ENCODE results near the gene MAPK8. TPM values are rescaled to one million over a fixed set of nuclear protein-coding genes. Genes with fewer than 3 reads are reported as not detected.

Gene MAPK8
- total and polyA plus RNA-seq, 7 donors: 17.4 to 74.5 (median 46.7) TPM

- Histone ChIP-seq H3K4me3 (no peak overlapping the region), H3K9me3 (no peaks in the 10 kb centered on the region), H3K36me3 (no peaks in the 10 kb centered on the region), H3K4me1 (no peaks in the 10 kb centered on the region), H3K27ac (no peak overlapping the region), H3K27me3 (no peaks in the 10 kb centered on the region)
- no peak for DNase-seq
- intact Hi-C loops (cut with DNase I): no loop called here
- 82 to 88% methylated on average over 4 of the region's 4 CpGs for WGBS, 2 donors
- no peak for TF ChIP-seq POLR2A (IDR thresholded peaks at IDR 0.05)
- no peak for TF ChIP-seq POLR2AphosphoS5 (IDR thresholded peaks at IDR 0.05)
- no peak for TF ChIP-seq EP300 (IDR thresholded peaks at IDR 0.05)
- TF ChIP-seq, protein P1, sequence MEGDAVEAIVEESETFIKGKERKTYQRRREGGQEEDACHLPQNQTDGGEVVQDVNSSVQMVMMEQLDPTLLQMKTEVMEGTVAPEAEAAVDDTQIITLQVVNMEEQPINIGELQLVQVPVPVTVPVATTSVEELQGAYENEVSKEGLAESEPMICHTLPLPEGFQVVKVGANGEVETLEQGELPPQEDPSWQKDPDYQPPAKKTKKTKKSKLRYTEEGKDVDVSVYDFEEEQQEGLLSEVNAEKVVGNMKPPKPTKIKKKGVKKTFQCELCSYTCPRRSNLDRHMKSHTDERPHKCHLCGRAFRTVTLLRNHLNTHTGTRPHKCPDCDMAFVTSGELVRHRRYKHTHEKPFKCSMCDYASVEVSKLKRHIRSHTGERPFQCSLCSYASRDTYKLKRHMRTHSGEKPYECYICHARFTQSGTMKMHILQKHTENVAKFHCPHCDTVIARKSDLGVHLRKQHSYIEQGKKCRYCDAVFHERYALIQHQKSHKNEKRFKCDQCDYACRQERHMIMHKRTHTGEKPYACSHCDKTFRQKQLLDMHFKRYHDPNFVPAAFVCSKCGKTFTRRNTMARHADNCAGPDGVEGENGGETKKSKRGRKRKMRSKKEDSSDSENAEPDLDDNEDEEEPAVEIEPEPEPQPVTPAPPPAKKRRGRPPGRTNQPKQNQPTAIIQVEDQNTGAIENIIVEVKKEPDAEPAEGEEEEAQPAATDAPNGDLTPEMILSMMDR (IDR thresholded peaks at IDR 0.05): no peak
These were observed 9.8 kb upstream of the MAPK8 start for GRCh38 chr10:48296576-48297098.

GRCh38 chr10:48299066-48299465 lies 7.4 kb upstream of the MAPK8 start:
- no peak overlapping the region for H3K27ac ChIP-seq
- DNase-seq: no peak
- no peak for TF ChIP-seq POLR2A (IDR thresholded peaks at IDR 0.05)
- no peak for TF ChIP-seq EP300 (IDR thresholded peaks at IDR 0.05)
- TF ChIP-seq, protein P1 (IDR thresholded peaks at IDR 0.05): no peak
- no peak for TF ChIP-seq POLR2AphosphoS5 (IDR thresholded peaks at IDR 0.05)
- no peak overlapping the region for H3K4me3 ChIP-seq
- WGBS, 2 donors: 77 to 85% methylated on average over 7 of the region's 7 CpGs
- H3K27me3 ChIP-seq: no peaks in the 10 kb centered on the region
- no peaks in the 10 kb centered on the region for H3K36me3 ChIP-seq
- H3K4me1 ChIP-seq: no peaks in the 10 kb centered on the region
- intact Hi-C loops (cut with DNase I): no loop called here
- no peaks in the 10 kb centered on the region for H3K9me3 ChIP-seq

GRCh38 chr10:48299692-48300091 lies 6.8 kb upstream of the MAPK8 start:
- no peaks in the 10 kb centered on the region for H3K9me3 ChIP-seq
- 0 to 88% methylated on average over 1 of the region's 1 CpG for WGBS, 2 donors
- no peak for DNase-seq
- H3K27me3 ChIP-seq: no peaks in the 10 kb centered on the region
- no peak for TF ChIP-seq POLR2AphosphoS5 (IDR thresholded peaks at IDR 0.05)
- no peak for TF ChIP-seq POLR2A (IDR thresholded peaks at IDR 0.05)
- no peak for TF ChIP-seq EP300 (IDR thresholded peaks at IDR 0.05)
- TF ChIP-seq, protein P1 (IDR thresholded peaks at IDR 0.05): no peak
- intact Hi-C loops (cut with DNase I): loop anchor here (10.0 kb wide), 2 partner anchors 815 to 1235 kb away; partner anchors contain the start of genes ERCC6 and VSTM4
- H3K4me1 ChIP-seq: no peaks in the 10 kb centered on the region
- no peak overlapping the region for H3K27ac ChIP-seq
- no peak overlapping the region for H3K4me3 ChIP-seq
- H3K36me3 ChIP-seq: no peaks in the 10 kb centered on the region

DNA sequence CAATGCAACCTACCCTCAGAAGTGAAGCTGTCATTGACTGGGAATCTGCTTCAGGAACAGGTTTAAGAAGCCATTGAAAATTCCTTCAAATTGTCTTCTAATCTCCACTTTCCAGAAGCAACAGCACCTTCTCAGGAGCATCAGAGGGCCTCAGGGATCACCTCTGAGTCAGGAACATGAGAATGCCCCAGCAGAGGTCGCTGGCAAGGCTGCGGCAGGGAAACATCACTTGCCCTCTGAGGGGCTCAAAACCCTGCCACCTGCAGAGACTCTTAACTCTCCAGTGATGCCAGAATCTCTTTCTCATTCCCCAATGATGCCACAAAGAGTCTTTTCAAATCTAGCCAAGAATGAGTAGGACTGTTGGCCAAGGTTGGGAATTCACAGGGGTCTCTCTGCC lies 5.9 kb upstream of the MAPK8 start:
- Histone ChIP-seq H3K9me3 (no peaks in the 10 kb centered on the region), H3K4me1 (no peaks in the 10 kb centered on the region), H3K4me3 (no peak overlapping the region), H3K27me3 (no peaks in the 10 kb centered on the region), H3K27ac (no peak overlapping the region), H3K36me3 (no peaks in the 10 kb centered on the region)
- TF ChIP-seq EP300 (IDR thresholded peaks at IDR 0.05): no peak
- DNase-seq: no peak
- WGBS, 2 donors: 84 to 94% methylated on average over 2 of the region's 2 CpGs
- intact Hi-C loops (cut with DNase I): loop anchor here (10.0 kb wide), 2 partner anchors 814 to 1234 kb away; partner anchors contain the start of genes ERCC6 and VSTM4

GRCh38 chr10:48302515-48303476 lies 3.7 kb upstream of the MAPK8 start:
- no peak overlapping the region for H3K4me3 ChIP-seq
- WGBS, 2 donors: 88 to 89% methylated on average over 8 of the region's 8 CpGs
- H3K27me3 ChIP-seq: no peaks in the 10 kb centered on the region
- no peak overlapping the region for H3K27ac ChIP-seq
- H3K36me3 ChIP-seq: no peaks in the 10 kb centered on the region
- DNase-seq: no peak
- H3K9me3 ChIP-seq: no peaks in the 10 kb centered on the region
- TF ChIP-seq POLR2AphosphoS5 (IDR thresholded peaks at IDR 0.05): no peak
- TF ChIP-seq, protein P1 (IDR thresholded peaks at IDR 0.05): no peak
- TF ChIP-seq POLR2A (IDR thresholded peaks at IDR 0.05): no peak
- TF ChIP-seq EP300 (IDR thresholded peaks at IDR 0.05): no peak
- intact Hi-C loops (cut with DNase I): loop anchor here (10.0 kb wide), 2 partner anchors 812 to 1232 kb away; partner anchors contain the start of genes ERCC6 and VSTM4
- H3K4me1 ChIP-seq: peaks cover 0 to 15% (median 7%) of the 10 kb centered on the region in 4 donors
